ENCODE data around the gene L3HYPDH. TPM values are rescaled to one million over a fixed set of nuclear protein-coding genes. Genes with fewer than 3 reads are reported as not detected.
"Not testable (repeated sequence)": the region's sequence is repeated elsewhere in the genome, so short reads cannot be mapped to it uniquely, and the experiment has no call there.

Gene L3HYPDH
- total RNA-seq, 1 donor: 44.5 TPM

- peak overlapping the region; percentile 12 for H2AFZ ChIP-seq (ENCODE audit: low read length)
- peaks cover 29% of the 10 kb centered on the region for H3K36me3 ChIP-seq (ENCODE audit: insufficient read depth, low read length)
- H3K4me2 ChIP-seq (ENCODE audit: insufficient read depth, low read length): peak overlapping the region; percentile 49
- H3K27ac ChIP-seq (ENCODE audit: low read depth, low read length): peak overlapping the region; percentile 94
- peaks cover 22% of the 10 kb centered on the region for H3K4me1 ChIP-seq (ENCODE audit: insufficient read depth, low read length)
- peak; percentile 79 for DNase-seq (ENCODE audit: insufficient read length, low spot score, missing footprints)
- H3K27me3 ChIP-seq (ENCODE audit: insufficient read depth, low read length): no peaks in the 10 kb centered on the region
- no peaks in the 10 kb centered on the region for H3K79me2 ChIP-seq (ENCODE audit: insufficient read depth, low read length)
- H3K9me3 ChIP-seq (ENCODE audit: low read depth, low read length): no peaks in the 10 kb centered on the region
- TF ChIP-seq CTCF (IDR thresholded peaks at IDR 0.05; ENCODE audit: extremely low read depth, low read depth, low read length): no peak
- H4K20me1 ChIP-seq (ENCODE audit: insufficient read depth, low read length): no peaks in the 10 kb centered on the region
- no peak overlapping the region for H3K4me3 ChIP-seq (ENCODE audit: insufficient read depth, low read length)
Observed at GRCh38 chr14:59454139-59454538, 30.1 kb downstream of the L3HYPDH start.

GRCh38 chr14:59451849-59452248 is 32.4 kb downstream of the L3HYPDH start:
- H3K79me2 ChIP-seq (ENCODE audit: insufficient read depth, low read length): no peaks in the 10 kb centered on the region
- H3K4me2 ChIP-seq (ENCODE audit: insufficient read depth, low read length): no peak overlapping the region
- H3K36me3 ChIP-seq (ENCODE audit: insufficient read depth, low read length): peaks cover 9% of the 10 kb centered on the region
- TF ChIP-seq CTCF (IDR thresholded peaks at IDR 0.05; ENCODE audit: extremely low read depth, low read depth, low read length): no peak
- no peak overlapping the region for H3K27ac ChIP-seq (ENCODE audit: low read depth, low read length)
- peaks cover 22% of the 10 kb centered on the region for H3K4me1 ChIP-seq (ENCODE audit: insufficient read depth, low read length)
- H3K4me3 ChIP-seq (ENCODE audit: insufficient read depth, low read length): no peak overlapping the region
- no peaks in the 10 kb centered on the region for H3K9me3 ChIP-seq (ENCODE audit: low read depth, low read length)
- DNase-seq (ENCODE audit: insufficient read length, low spot score, missing footprints): no peak
- H2AFZ ChIP-seq (ENCODE audit: low read length): no peak overlapping the region
- no peaks in the 10 kb centered on the region for H4K20me1 ChIP-seq (ENCODE audit: insufficient read depth, low read length)
- no peaks in the 10 kb centered on the region for H3K27me3 ChIP-seq (ENCODE audit: insufficient read depth, low read length)

GRCh38 chr14:59450716-59451115 is 33.5 kb downstream of the L3HYPDH start:
- Histone ChIP-seq H3K4me2 (ENCODE audit: insufficient read depth, low read length) (no peak overlapping the region), H3K36me3 (ENCODE audit: insufficient read depth, low read length) (no peaks in the 10 kb centered on the region), H3K9me3 (ENCODE audit: low read depth, low read length) (no peaks in the 10 kb centered on the region), H3K4me3 (ENCODE audit: insufficient read depth, low read length) (no peak overlapping the region), H3K79me2 (ENCODE audit: insufficient read depth, low read length) (no peaks in the 10 kb centered on the region), H3K27ac (ENCODE audit: low read depth, low read length) (no peak overlapping the region), H4K20me1 (ENCODE audit: insufficient read depth, low read length) (no peaks in the 10 kb centered on the region), H3K4me1 (ENCODE audit: insufficient read depth, low read length) (peaks cover 22% of the 10 kb centered on the region), H3K27me3 (ENCODE audit: insufficient read depth, low read length) (no peaks in the 10 kb centered on the region), H2AFZ (ENCODE audit: low read length) (no peak overlapping the region)
- DNase-seq (ENCODE audit: insufficient read length, low spot score, missing footprints): no peak
- no peak for TF ChIP-seq CTCF (IDR thresholded peaks at IDR 0.05; ENCODE audit: extremely low read depth, low read depth, low read length)

- H3K79me2 ChIP-seq (ENCODE audit: insufficient read depth, low read length); DNase-seq (ENCODE audit: insufficient read length, low spot score, missing footprints); H3K36me3 ChIP-seq (ENCODE audit: insufficient read depth, low read length); H3K27me3 ChIP-seq (ENCODE audit: insufficient read depth, low read length); H3K4me2 ChIP-seq (ENCODE audit: insufficient read depth, low read length); H4K20me1 ChIP-seq (ENCODE audit: insufficient read depth, low read length); H3K4me3 ChIP-seq (ENCODE audit: insufficient read depth, low read length); H3K27ac ChIP-seq (ENCODE audit: low read depth, low read length); H2AFZ ChIP-seq (ENCODE audit: low read length); H3K9me3 ChIP-seq (ENCODE audit: low read depth, low read length); H3K4me1 ChIP-seq (ENCODE audit: insufficient read depth, low read length): not testable (repeated sequence)
Observed at GRCh38 chr14:59448673-59449072, 35.5 kb downstream of the L3HYPDH start.

Measured in osteoblast (primary cell).